ENCODE results near the gene MED31.

Gene MED31

GRCh38 chr17:6638046-6638908, 13.1 kb downstream of the MED31 start:
- H4K12ac ChIP-seq (ENCODE audit: low read depth, low read length), result no peak overlapping the region
- H2AFZ ChIP-seq (ENCODE audit: insufficient read depth, low read length, poor library complexity), result no peak overlapping the region
- no peak for DNase-seq
- H3K9me3 ChIP-seq (ENCODE audit: insufficient read depth, low read depth, low read length), result no peaks in the 10 kb centered on the region
- H3K14ac ChIP-seq (ENCODE audit: low read length), result no peak overlapping the region
- H3K4me3 ChIP-seq (ENCODE audit: low read depth, low read length), result no peak overlapping the region
- H3K23ac ChIP-seq (ENCODE audit: low read length), result no peak overlapping the region
- H3K36me3 ChIP-seq (ENCODE audit: control insufficient read depth in 1 of 2, insufficient read depth in 2 of 2, low read length in 2 of 2), result peaks cover 3 to 4% of the 10 kb centered on the region in 2 experiments
- no peak overlapping the region for H3K27ac ChIP-seq (ENCODE audit: low read depth, low read length)
- H2AK5ac ChIP-seq (ENCODE audit: low read length), result no peak overlapping the region
- no peak overlapping the region for H3K4ac ChIP-seq (ENCODE audit: low read depth, low read length)
- H4K91ac ChIP-seq (ENCODE audit: low read depth, low read length), result no peak overlapping the region
- H2BK5ac ChIP-seq (ENCODE audit: low read depth, low read length, poor library complexity), result no peak overlapping the region
- H3K4me1 ChIP-seq (ENCODE audit: control insufficient read depth in 1 of 2, insufficient read depth in 2 of 2, low read length in 2 of 2), result peaks cover 9 to 10% of the 10 kb centered on the region in 2 experiments
- H2BK12ac ChIP-seq (ENCODE audit: low read length), result no peak overlapping the region
- no peak overlapping the region for H3K4me2 ChIP-seq (ENCODE audit: low read length)
- H3K9ac ChIP-seq (ENCODE audit: low read length), result no peak overlapping the region
- no CpG with 5 or more reads among the region's 24 CpGs for WGBS (ENCODE audit: extremely low coverage, insufficient coverage, insufficient read length)
- peaks cover 9% of the 10 kb centered on the region for H3K79me2 ChIP-seq (ENCODE audit: control insufficient read depth, insufficient read depth, low read length, poor library complexity)
- no peaks in the 10 kb centered on the region for H3K27me3 ChIP-seq (ENCODE audit: insufficient read depth, low read length)
- H4K8ac ChIP-seq (ENCODE audit: low read depth, low read length), result no peak overlapping the region
- peak overlapping the region; percentile 47 for H3K18ac ChIP-seq (ENCODE audit: low read length)
- no peak overlapping the region for H2BK120ac ChIP-seq (ENCODE audit: insufficient read depth, low read length, poor library complexity)
- H3K79me1 ChIP-seq (ENCODE audit: low read length), result peaks cover 12% of the 10 kb centered on the region

- Histone ChIP-seq H2BK12ac (ENCODE audit: low read length) (no peak overlapping the region), H4K8ac (ENCODE audit: low read depth, low read length) (no peak overlapping the region), H3K18ac (ENCODE audit: low read length) (no peak overlapping the region), H3K27ac (ENCODE audit: low read depth, low read length) (no peak overlapping the region), H3K4me2 (ENCODE audit: low read length) (no peak overlapping the region), H2AK5ac (ENCODE audit: low read length) (no peak overlapping the region), H2BK120ac (ENCODE audit: insufficient read depth, low read length, poor library complexity) (no peak overlapping the region), H4K91ac (ENCODE audit: low read depth, low read length) (no peak overlapping the region), H3K36me3 (ENCODE audit: control insufficient read depth in 1 of 2, insufficient read depth in 2 of 2, low read length in 2 of 2) (peaks cover 3 to 6% of the 10 kb centered on the region in 2 experiments), H3K79me2 (ENCODE audit: control insufficient read depth, insufficient read depth, low read length, poor library complexity) (peaks cover 9% of the 10 kb centered on the region), H3K23ac (ENCODE audit: low read length) (no peak overlapping the region), H3K4ac (ENCODE audit: low read depth, low read length) (no peak overlapping the region), H3K14ac (ENCODE audit: low read length) (no peak overlapping the region), H3K4me1 (ENCODE audit: control insufficient read depth in 1 of 2, insufficient read depth in 2 of 2, low read length in 2 of 2) (peaks cover 9 to 10% of the 10 kb centered on the region in 2 experiments), H2AFZ (ENCODE audit: insufficient read depth, low read length, poor library complexity) (no peak overlapping the region), H3K27me3 (ENCODE audit: insufficient read depth, low read length) (no peaks in the 10 kb centered on the region), H3K79me1 (ENCODE audit: low read length) (peaks cover 12% of the 10 kb centered on the region), H3K4me3 (ENCODE audit: low read depth, low read length) (no peak overlapping the region), H2BK5ac (ENCODE audit: low read depth, low read length, poor library complexity) (no peak overlapping the region), H3K9ac (ENCODE audit: low read length) (no peak overlapping the region), H4K12ac (ENCODE audit: low read depth, low read length) (no peak overlapping the region), H3K9me3 (ENCODE audit: insufficient read depth, low read depth, low read length) (no peaks in the 10 kb centered on the region)
- whole genome bisulfite sequencing (ENCODE audit: extremely low coverage, insufficient coverage, insufficient read length), result no CpG with 5 or more reads among the region's 6 CpGs
- DNase-seq, result no peak
Observed at GRCh38 chr17:6637458-6637840, 14.0 kb downstream of the MED31 start.

- Histone ChIP-seq H3K9me3 (ENCODE audit: insufficient read depth, low read depth, low read length) (no peaks in the 10 kb centered on the region), H3K27ac (ENCODE audit: low read depth, low read length) (no peak overlapping the region), H3K18ac (ENCODE audit: low read length) (no peak overlapping the region), H3K4me2 (ENCODE audit: low read length) (no peak overlapping the region), H3K79me1 (ENCODE audit: low read length) (peaks cover 12% of the 10 kb centered on the region), H2BK12ac (ENCODE audit: low read length) (no peak overlapping the region), H3K14ac (ENCODE audit: low read length) (no peak overlapping the region), H3K4me3 (ENCODE audit: low read depth, low read length) (no peak overlapping the region), H4K8ac (ENCODE audit: low read depth, low read length) (no peak overlapping the region), H4K91ac (ENCODE audit: low read depth, low read length) (no peak overlapping the region), H4K12ac (ENCODE audit: low read depth, low read length) (no peak overlapping the region), H3K4ac (ENCODE audit: low read depth, low read length) (no peak overlapping the region), H2BK120ac (ENCODE audit: insufficient read depth, low read length, poor library complexity) (no peak overlapping the region), H3K36me3 (ENCODE audit: control insufficient read depth in 1 of 2, insufficient read depth in 2 of 2, low read length in 2 of 2) (peaks cover 6% of the 10 kb centered on the region in 2 experiments), H3K9ac (ENCODE audit: low read length) (no peak overlapping the region), H3K27me3 (ENCODE audit: insufficient read depth, low read length) (no peaks in the 10 kb centered on the region), H3K23ac (ENCODE audit: low read length) (no peak overlapping the region), H2AFZ (ENCODE audit: insufficient read depth, low read length, poor library complexity) (no peak overlapping the region), H3K4me1 (ENCODE audit: control insufficient read depth in 1 of 2, insufficient read depth in 2 of 2, low read length in 2 of 2) (peaks cover 9 to 10% of the 10 kb centered on the region in 2 experiments), H2BK5ac (ENCODE audit: low read depth, low read length, poor library complexity) (no peak overlapping the region), H3K79me2 (ENCODE audit: control insufficient read depth, insufficient read depth, low read length, poor library complexity) (peaks cover 9% of the 10 kb centered on the region), H2AK5ac (ENCODE audit: low read length) (no peak overlapping the region)
- no CpG with 5 or more reads among the region's 17 CpGs for WGBS (ENCODE audit: extremely low coverage, insufficient coverage, insufficient read length)
- no peak for DNase-seq
Observed at GRCh38 chr17:6636616-6637457, 14.6 kb downstream of the MED31 start.

DNA sequence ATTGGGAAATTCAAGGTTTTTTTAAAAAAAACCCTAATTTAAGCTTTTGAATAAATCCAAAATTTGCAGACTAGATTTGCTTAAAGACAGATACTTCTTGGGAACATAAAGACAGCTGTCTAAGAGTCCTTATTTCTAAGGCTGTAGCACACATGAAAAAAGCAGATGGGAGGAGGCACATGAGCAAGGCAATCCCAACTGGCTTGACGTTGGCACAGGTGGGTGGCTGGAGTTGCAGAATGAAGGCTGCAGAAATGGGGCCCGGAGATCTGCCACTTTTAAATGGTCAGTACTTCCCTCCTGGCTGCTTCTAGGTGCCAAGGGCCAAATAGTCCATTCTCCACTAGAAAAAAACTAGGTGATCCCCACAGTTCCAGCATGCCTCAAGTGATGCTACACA, 15.3 kb downstream of the MED31 start:
- Histone ChIP-seq H3K9me3 (ENCODE audit: insufficient read depth, low read depth, low read length) (no peaks in the 10 kb centered on the region), H4K12ac (ENCODE audit: low read depth, low read length) (no peak overlapping the region), H3K9ac (ENCODE audit: low read length) (no peak overlapping the region), H3K4ac (ENCODE audit: low read depth, low read length) (no peak overlapping the region), H3K4me3 (ENCODE audit: low read depth, low read length) (no peak overlapping the region), H2BK5ac (ENCODE audit: low read depth, low read length, poor library complexity) (no peak overlapping the region), H3K4me1 (ENCODE audit: control insufficient read depth in 1 of 2, insufficient read depth in 2 of 2, low read length in 2 of 2) (peaks cover 9 to 10% of the 10 kb centered on the region in 2 experiments), H3K27ac (ENCODE audit: low read depth, low read length) (no peak overlapping the region), H2BK12ac (ENCODE audit: low read length) (no peak overlapping the region), H3K79me1 (ENCODE audit: low read length) (peaks cover 12% of the 10 kb centered on the region), H2BK120ac (ENCODE audit: insufficient read depth, low read length, poor library complexity) (no peak overlapping the region), H2AFZ (ENCODE audit: insufficient read depth, low read length, poor library complexity) (no peak overlapping the region), H3K36me3 (ENCODE audit: control insufficient read depth in 1 of 2, insufficient read depth in 2 of 2, low read length in 2 of 2) (peaks cover 6% of the 10 kb centered on the region in 2 experiments), H4K91ac (ENCODE audit: low read depth, low read length) (no peak overlapping the region), H3K14ac (ENCODE audit: low read length) (no peak overlapping the region), H2AK5ac (ENCODE audit: low read length) (no peak overlapping the region), H3K4me2 (ENCODE audit: low read length) (no peak overlapping the region), H3K23ac (ENCODE audit: low read length) (no peak overlapping the region), H3K18ac (ENCODE audit: low read length) (no peak overlapping the region), H4K8ac (ENCODE audit: low read depth, low read length) (no peak overlapping the region), H3K79me2 (ENCODE audit: control insufficient read depth, insufficient read depth, low read length, poor library complexity) (peaks cover 9% of the 10 kb centered on the region), H3K27me3 (ENCODE audit: insufficient read depth, low read length) (no peaks in the 10 kb centered on the region)
- no CpG with 5 or more reads among the region's 2 CpGs for WGBS (ENCODE audit: extremely low coverage, insufficient coverage, insufficient read length)
- no peak for DNase-seq

Data from trophoblast cell (in vitro differentiated cells and primary cell).